Measurements from ENCODE around the gene CDH4.

Gene CDH4

DNA sequence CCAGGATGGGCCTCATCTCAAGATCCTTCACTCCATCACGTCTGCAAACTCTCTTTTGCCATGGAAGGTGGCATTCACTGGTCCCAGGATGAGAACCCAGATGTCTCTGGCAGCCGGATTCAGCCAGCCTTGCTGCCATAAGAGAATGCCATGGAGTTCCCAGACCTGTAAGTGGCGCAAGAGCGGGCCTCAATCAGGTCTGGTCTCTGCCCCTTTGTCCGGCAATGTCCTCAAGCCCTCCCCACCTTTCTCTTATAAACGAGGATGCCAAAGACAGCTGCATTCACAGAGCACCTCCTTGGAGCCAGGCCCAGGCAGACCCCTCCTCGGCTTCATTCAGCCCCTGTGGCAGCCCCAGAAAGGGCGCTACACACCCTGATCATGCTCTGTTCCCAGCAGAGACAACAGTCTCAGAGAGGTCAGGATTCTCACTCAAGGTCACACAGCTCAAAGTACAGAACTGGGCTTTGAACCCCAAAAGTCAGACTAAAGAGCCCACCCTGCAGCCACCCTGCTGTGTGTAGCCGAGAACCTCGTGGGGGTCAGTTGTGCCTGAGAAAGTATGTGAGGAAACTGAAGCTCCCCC, 549.9 kb downstream of the CDH4 start:
- TF ChIP-seq NFIC (IDR thresholded peaks at IDR 0.05) (no peak), ZBTB7A (IDR thresholded peaks at IDR 0.05; ENCODE audit: low read depth) (no peak)

DNA sequence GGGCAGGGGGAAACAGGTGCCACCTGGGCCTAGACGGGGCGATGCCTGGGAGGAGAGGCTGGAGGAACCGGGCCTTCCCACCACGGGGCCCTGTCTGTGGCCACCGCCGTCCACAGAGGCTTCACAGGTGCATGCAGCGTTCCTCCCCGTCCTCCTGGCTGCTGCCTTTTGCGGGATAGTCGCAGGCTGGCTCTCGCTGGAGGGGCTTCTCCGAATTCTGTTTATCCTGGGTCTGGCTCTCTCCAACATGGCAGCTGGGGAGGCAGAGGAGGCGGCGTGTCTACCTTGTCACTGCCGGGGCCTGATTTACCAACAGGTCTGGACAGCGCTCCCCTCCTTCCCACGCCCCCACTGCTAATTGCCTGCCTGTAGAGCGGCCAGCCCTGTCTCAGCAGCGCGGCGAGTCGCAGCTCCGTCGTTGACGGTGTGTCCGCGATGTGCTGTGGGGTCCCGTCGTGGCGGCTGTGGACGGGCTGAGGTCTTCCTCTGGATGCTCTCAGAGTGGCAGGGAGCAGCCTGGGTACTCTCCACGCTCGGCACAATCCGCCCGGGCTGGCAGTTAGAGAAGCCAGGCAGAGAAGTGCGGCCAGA, 550.8 kb downstream of the CDH4 start:
- TF ChIP-seq TCF12 (IDR thresholded peaks at IDR 0.05; ENCODE audit: low read depth) (no peak), NFIC (IDR thresholded peaks at IDR 0.05) (no peak), RAD21 (IDR thresholded peaks at IDR 0.05; ENCODE audit: low read depth) (no peak), TAF1 (IDR thresholded peaks at IDR 0.05; ENCODE audit: low read depth) (no peak), YY1 (IDR thresholded peaks at IDR 0.05; ENCODE audit: low read depth) (no peak), ZBTB7A (IDR thresholded peaks at IDR 0.05; ENCODE audit: low read depth) (no peak), EP300 (IDR thresholded peaks at IDR 0.05; ENCODE audit: borderline replicate concordance) (no peak), EGR1 (IDR thresholded peaks at IDR 0.05) (no peak)
- TF ChIP-seq, protein P1, sequence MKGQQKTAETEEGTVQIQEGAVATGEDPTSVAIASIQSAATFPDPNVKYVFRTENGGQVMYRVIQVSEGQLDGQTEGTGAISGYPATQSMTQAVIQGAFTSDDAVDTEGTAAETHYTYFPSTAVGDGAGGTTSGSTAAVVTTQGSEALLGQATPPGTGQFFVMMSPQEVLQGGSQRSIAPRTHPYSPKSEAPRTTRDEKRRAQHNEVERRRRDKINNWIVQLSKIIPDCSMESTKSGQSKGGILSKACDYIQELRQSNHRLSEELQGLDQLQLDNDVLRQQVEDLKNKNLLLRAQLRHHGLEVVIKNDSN (IDR thresholded peaks at IDR 0.05), result no peak
- TF ChIP-seq, protein P2, sequence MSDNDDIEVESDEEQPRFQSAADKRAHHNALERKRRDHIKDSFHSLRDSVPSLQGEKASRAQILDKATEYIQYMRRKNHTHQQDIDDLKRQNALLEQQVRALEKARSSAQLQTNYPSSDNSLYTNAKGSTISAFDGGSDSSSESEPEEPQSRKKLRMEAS (IDR thresholded peaks at IDR 0.05), result no peak

DNA sequence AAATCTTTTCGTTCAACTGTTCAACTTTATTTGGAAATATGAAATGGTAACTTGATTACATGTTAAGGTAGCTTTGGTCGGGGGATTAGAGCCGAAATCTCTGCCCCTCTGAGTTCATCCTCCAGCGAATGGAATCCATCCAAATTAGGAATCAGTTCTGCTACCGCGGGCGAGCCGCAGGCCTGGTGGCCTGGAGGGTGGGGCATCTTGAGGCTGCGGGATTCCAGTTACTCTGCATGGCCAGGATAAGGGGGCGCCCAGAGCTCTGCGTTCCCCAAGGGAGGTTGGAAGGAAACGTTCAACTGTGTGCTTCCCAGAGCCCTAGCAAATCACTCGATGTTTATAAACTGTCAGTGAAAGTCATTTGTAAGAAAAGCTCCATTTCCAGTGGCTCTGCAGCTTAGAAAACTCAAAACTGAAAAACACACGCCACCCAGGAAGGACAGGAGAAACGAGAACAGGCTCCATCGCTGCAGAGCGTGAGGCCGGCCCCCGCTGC, 551.4 kb downstream of the CDH4 start:
- no peak for TF ChIP-seq EP300 (IDR thresholded peaks at IDR 0.05; ENCODE audit: borderline replicate concordance)
- no peak for TF ChIP-seq NFIC (IDR thresholded peaks at IDR 0.05)
- TF ChIP-seq FOXM1 (IDR thresholded peaks at IDR 0.05; ENCODE audit: borderline replicate concordance, low read depth), result no peak
- TF ChIP-seq, protein P3, sequence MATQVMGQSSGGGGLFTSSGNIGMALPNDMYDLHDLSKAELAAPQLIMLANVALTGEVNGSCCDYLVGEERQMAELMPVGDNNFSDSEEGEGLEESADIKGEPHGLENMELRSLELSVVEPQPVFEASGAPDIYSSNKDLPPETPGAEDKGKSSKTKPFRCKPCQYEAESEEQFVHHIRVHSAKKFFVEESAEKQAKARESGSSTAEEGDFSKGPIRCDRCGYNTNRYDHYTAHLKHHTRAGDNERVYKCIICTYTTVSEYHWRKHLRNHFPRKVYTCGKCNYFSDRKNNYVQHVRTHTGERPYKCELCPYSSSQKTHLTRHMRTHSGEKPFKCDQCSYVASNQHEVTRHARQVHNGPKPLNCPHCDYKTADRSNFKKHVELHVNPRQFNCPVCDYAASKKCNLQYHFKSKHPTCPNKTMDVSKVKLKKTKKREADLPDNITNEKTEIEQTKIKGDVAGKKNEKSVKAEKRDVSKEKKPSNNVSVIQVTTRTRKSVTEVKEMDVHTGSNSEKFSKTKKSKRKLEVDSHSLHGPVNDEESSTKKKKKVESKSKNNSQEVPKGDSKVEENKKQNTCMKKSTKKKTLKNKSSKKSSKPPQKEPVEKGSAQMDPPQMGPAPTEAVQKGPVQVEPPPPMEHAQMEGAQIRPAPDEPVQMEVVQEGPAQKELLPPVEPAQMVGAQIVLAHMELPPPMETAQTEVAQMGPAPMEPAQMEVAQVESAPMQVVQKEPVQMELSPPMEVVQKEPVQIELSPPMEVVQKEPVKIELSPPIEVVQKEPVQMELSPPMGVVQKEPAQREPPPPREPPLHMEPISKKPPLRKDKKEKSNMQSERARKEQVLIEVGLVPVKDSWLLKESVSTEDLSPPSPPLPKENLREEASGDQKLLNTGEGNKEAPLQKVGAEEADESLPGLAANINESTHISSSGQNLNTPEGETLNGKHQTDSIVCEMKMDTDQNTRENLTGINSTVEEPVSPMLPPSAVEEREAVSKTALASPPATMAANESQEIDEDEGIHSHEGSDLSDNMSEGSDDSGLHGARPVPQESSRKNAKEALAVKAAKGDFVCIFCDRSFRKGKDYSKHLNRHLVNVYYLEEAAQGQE (IDR thresholded peaks at IDR 0.05; ENCODE audit: low read depth), result no peak
- no peak for TF ChIP-seq TEAD4 (IDR thresholded peaks at IDR 0.05)
- TF ChIP-seq CEBPB (IDR thresholded peaks at IDR 0.05), result no peak
- TF ChIP-seq TAF1 (IDR thresholded peaks at IDR 0.05; ENCODE audit: low read depth), result no peak
- no peak for TF ChIP-seq RAD21 (IDR thresholded peaks at IDR 0.05; ENCODE audit: low read depth)
- TF ChIP-seq CREB1 (IDR thresholded peaks at IDR 0.05; ENCODE audit: low read depth), result no peak
- TF ChIP-seq, protein P2 (IDR thresholded peaks at IDR 0.05), result no peak
- TF ChIP-seq, protein P1 (IDR thresholded peaks at IDR 0.05), result no peak
- no peak for TF ChIP-seq EGR1 (IDR thresholded peaks at IDR 0.05)

DNA sequence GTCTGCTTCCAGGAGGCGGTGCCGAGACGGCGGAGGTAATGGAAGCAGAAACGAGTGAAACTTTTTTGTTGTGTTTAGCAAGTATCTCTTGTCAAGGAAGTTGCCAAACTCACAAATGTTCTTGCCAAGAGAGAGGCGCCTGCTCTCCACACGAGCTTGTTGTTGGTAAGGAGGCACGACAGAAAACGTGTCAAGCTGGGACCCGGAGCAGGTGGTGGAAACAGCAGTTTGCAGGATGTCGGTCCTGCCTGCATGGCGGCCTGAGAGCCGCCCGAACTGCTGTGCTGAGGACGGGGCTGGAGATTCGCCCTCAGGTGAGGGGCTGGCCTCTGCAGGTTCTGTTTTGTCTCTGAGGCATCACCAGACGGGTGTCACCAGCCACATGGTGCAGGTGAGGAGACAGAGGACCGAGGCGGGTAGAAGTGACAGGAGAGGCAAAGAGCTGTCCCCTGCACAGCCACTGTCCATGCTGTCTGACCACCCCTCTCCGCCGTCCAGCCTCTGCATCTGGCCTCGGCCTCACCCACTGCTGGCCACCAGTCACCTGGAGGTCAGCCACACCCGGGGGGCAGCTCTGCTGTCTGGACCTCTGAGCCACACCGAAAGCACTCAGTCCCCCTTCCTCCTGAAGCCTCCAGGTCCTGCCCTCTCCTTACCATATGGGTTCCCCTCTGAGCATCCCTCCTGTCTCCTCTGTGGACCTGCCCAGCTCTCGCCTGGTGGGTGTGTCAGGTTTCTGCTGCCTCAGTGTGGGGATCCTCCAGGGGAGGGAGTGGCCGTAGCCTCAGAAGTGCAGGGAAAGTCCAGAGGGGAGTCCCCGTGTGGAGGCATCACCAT, 552.1 kb downstream of the CDH4 start:
- TF ChIP-seq FOXM1 (IDR thresholded peaks at IDR 0.05; ENCODE audit: borderline replicate concordance, low read depth), result no peak

DNA sequence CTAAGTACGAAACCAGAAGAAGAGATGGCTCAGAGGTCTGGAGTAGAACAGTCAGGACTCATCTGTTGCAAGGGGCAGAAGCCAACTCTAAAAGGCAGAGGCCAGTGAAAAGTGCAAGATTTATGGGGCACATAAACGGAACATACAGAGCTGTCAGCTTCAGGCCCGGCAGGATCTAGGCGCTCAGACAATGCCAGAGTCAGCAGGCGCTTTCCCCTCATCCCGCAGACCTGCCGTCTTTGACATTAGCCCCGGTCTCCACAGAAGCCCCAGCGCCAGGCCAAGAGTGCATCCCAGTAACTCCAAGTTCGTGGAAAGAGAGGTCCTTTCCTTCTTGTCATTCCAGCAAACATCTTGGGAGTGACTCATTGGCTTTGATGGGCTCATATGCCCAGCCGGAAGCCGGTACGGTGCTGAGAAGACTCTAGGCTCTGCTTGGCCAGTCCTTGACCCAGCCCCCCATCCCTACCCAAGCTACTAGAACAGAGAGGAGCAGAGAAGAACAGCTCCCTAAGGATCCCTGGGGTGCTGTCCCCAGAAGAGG, 552.8 kb downstream of the CDH4 start:
- TF ChIP-seq TEAD4 (IDR thresholded peaks at IDR 0.05), result no peak
- TF ChIP-seq YY1 (IDR thresholded peaks at IDR 0.05; ENCODE audit: low read depth), result no peak
- TF ChIP-seq RAD21 (IDR thresholded peaks at IDR 0.05; ENCODE audit: low read depth), result no peak
- no peak for TF ChIP-seq TAF1 (IDR thresholded peaks at IDR 0.05; ENCODE audit: low read depth)
- no peak for TF ChIP-seq EP300 (IDR thresholded peaks at IDR 0.05; ENCODE audit: borderline replicate concordance)
- TF ChIP-seq, protein P1 (IDR thresholded peaks at IDR 0.05), result no peak
- TF ChIP-seq CREB1 (IDR thresholded peaks at IDR 0.05; ENCODE audit: low read depth), result no peak
- no peak for TF ChIP-seq CEBPB (IDR thresholded peaks at IDR 0.05)
- no peak for TF ChIP-seq TCF12 (IDR thresholded peaks at IDR 0.05; ENCODE audit: low read depth)
- no peak for TF ChIP-seq NFIC (IDR thresholded peaks at IDR 0.05)
- TF ChIP-seq ZBTB7A (IDR thresholded peaks at IDR 0.05; ENCODE audit: low read depth), result no peak
- TF ChIP-seq EGR1 (IDR thresholded peaks at IDR 0.05), result no peak
- TF ChIP-seq, protein P2 (IDR thresholded peaks at IDR 0.05), result no peak
- no peak for TF ChIP-seq FOXM1 (IDR thresholded peaks at IDR 0.05; ENCODE audit: borderline replicate concordance, low read depth)
- TF ChIP-seq, protein P3 (IDR thresholded peaks at IDR 0.05; ENCODE audit: low read depth), result no peak

All from Ishikawa (cell line).